Measurements from ENCODE around the gene HIVEP3.

DNA sequence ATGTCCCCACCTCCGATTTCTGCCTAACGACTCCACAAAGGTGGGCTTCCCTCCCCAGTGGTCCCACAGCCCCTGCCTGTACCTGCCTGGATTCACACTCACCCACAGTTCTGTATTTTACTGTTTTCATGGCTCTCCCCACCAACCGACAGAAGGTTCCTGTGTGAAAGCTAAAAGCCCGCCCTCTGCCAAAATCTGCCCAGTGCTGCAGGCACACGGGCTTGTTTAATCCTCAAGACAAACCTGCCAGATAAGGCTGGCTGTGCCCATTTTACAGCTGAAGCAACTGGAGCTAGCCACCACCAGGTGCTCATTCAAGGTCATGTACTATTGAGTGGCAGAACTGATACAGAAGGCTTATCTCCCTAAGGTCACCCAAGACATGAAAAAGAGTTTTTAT, 114.5 kb downstream of the HIVEP3 start:
- TF ChIP-seq, protein P1, sequence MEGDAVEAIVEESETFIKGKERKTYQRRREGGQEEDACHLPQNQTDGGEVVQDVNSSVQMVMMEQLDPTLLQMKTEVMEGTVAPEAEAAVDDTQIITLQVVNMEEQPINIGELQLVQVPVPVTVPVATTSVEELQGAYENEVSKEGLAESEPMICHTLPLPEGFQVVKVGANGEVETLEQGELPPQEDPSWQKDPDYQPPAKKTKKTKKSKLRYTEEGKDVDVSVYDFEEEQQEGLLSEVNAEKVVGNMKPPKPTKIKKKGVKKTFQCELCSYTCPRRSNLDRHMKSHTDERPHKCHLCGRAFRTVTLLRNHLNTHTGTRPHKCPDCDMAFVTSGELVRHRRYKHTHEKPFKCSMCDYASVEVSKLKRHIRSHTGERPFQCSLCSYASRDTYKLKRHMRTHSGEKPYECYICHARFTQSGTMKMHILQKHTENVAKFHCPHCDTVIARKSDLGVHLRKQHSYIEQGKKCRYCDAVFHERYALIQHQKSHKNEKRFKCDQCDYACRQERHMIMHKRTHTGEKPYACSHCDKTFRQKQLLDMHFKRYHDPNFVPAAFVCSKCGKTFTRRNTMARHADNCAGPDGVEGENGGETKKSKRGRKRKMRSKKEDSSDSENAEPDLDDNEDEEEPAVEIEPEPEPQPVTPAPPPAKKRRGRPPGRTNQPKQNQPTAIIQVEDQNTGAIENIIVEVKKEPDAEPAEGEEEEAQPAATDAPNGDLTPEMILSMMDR (optimal IDR thresholded peaks at IDR 0.05 in 1 of 3, IDR thresholded peaks at IDR 0.05 in 1 of 3, conservative IDR thresholded peaks at IDR 0.05 in 1 of 3; ENCODE audit: extremely low read depth in 1 of 3, insufficient read depth in 2 of 3, low read length in 3 of 3), result no peak
- no peak for TF ChIP-seq EZH2 (IDR thresholded peaks at IDR 0.05; ENCODE audit: low read length)

Measured in keratinocyte (primary cell).